HG02973 (cell line): ENCODE measurements around the gene GPR62.
"Not testable (repeated sequence)": the region's sequence is repeated elsewhere in the genome, so short reads cannot be mapped to it uniquely, and the experiment has no call there.

Source experiments
- ATAC-seq: cut with Tn5 transposase; IDR thresholded peaks from one replicate; pipeline ENCODE4 v1.9.1; 2021; ENCODE audit warnings: moderate library complexity; ENCODE audit not compliant: unreplicated experiment

GPR62 gene

GRCh38 chr3:51988286-51989146 lies 33.3 kb downstream of the GPR62 start:
- ATAC-seq = no peak

GRCh38 chr3:51990501-51990971 lies 35.4 kb downstream of the GPR62 start:
- not testable (repeated sequence) for ATAC-seq

GRCh38 chr3:51992017-51992682 lies 37.0 kb downstream of the GPR62 start:
- no peak for ATAC-seq

- ATAC-seq = not testable (repeated sequence)
Measured at GRCh38 chr3:51993657-51994056, 38.5 kb downstream of the GPR62 start.

GRCh38 chr3:51994530-51994929 lies 39.3 kb downstream of the GPR62 start:
- ATAC-seq = no peak

- peak; percentile 72 for ATAC-seq
Measured at GRCh38 chr3:51995346-51996163, 40.4 kb downstream of the GPR62 start, which contains the start of gene RPL29. Gene RPL29, minus strand, starts transcription at chr3:51995895. Its CDS starts 434 bp downstream, at chr3:51995461.

- no peak for ATAC-seq
Measured at GRCh38 chr3:51997172-51997571, 42.0 kb downstream of the GPR62 start.

GRCh38 chr3:51997935-51998596 lies 42.9 kb downstream of the GPR62 start:
- no peak for ATAC-seq

GRCh38 chr3:51998774-51999173 lies 43.6 kb downstream of the GPR62 start:
- no peak for ATAC-seq

GRCh38 chr3:51999846-52000245 lies 44.7 kb downstream of the GPR62 start:
- no peak for ATAC-seq

GRCh38 chr3:52001443-52001974 lies 46.3 kb downstream of the GPR62 start:
- peak; percentile 78 for ATAC-seq

GRCh38 chr3:52002748-52003147 lies 47.6 kb downstream of the GPR62 start:
- ATAC-seq = no peak

- no peak for ATAC-seq
Measured at GRCh38 chr3:52004163-52004787, 49.1 kb downstream of the GPR62 start.

- no peak for ATAC-seq
Measured at GRCh38 chr3:52004906-52005395, 49.8 kb downstream of the GPR62 start.

- ATAC-seq = no peak
Measured at GRCh38 chr3:52005571-52005986, 50.4 kb downstream of the GPR62 start.

- no peak for ATAC-seq
Measured at GRCh38 chr3:52006017-52006819, 51.0 kb downstream of the GPR62 start.

GRCh38 chr3:52006820-52007133 lies 51.6 kb downstream of the GPR62 start:
- ATAC-seq = no peak
